Hepatocyte (in vitro differentiated cells): ENCODE data around the gene ZSCAN5A. TPM values are rescaled to one million over a fixed set of nuclear protein-coding genes. Genes with fewer than 3 reads are reported as not detected.
"Not testable (repeated sequence)": the region's sequence is repeated elsewhere in the genome, so short reads cannot be mapped to it uniquely, and the experiment has no call there.

ENCODE experiments used
- DNase-seq: peaks from one replicate; pipeline ENCODE4 v3.0.0-alpha.2; 2016; ENCODE audit warnings: low spot score
- H2AFZ ChIP-seq: fragments of 200-600 bp; sonication (generic); 2 replicates; pipeline ENCODE4 v1.6.0; 2016; ENCODE audit warnings: antibody characterized with exemption, mild to moderate bottlenecking
- H3K27ac ChIP-seq: fragments of 200-600 bp; sonication (generic); 2 replicates; pipeline ENCODE4 v1.5.1; 2016; ENCODE audit warnings: mild to moderate bottlenecking
- H3K27me3 ChIP-seq: fragments of 200-600 bp; sonication (generic); 2 replicates; pipeline ENCODE4 v1.6.1; 2016
- H3K36me3 ChIP-seq: fragments of 200-600 bp; sonication (generic); replicated peaks from 2 replicates; pipeline ENCODE4 v1.5.1; 2016; ENCODE audit warnings: low read depth; ENCODE audit not compliant: insufficient read depth
- H3K4me1 ChIP-seq: fragments of 200-600 bp; sonication (generic); 2 replicates; pipeline ENCODE4 v1.5.1; 2016; ENCODE audit warnings: mild to moderate bottlenecking, moderate library complexity; ENCODE audit not compliant: insufficient read depth
- H3K4me2 ChIP-seq: fragments of 200-600 bp; sonication (generic); 2 replicates; pipeline ENCODE4 v1.6.0; 2016
- H3K4me3 ChIP-seq: fragments of 200-600 bp; sonication (generic); 2 replicates; pipeline ENCODE4 v1.5.1; 2016; ENCODE audit warnings: mild to moderate bottlenecking
- H3K79me2 ChIP-seq: fragments of 200-600 bp; sonication (generic); 2 replicates; pipeline ENCODE4 v1.6.0; 2017; ENCODE audit warnings: mild to moderate bottlenecking
- H3K9me2 ChIP-seq: fragments of 200-600 bp; sonication (generic); replicated peaks from 2 replicates; pipeline ENCODE4 v1.6.0; 2017; ENCODE audit warnings: mild to moderate bottlenecking; ENCODE audit not compliant: insufficient read depth
- H3K9me3 ChIP-seq: fragments of 200-600 bp; sonication (generic); 2 replicates; pipeline ENCODE4 v1.5.1; 2016; ENCODE audit warnings: low read depth, mild to moderate bottlenecking
- H4K20me1 ChIP-seq: fragments of 200-600 bp; sonication (generic); 2 replicates; pipeline ENCODE4 v1.6.0; 2016; ENCODE audit warnings: mild to moderate bottlenecking; ENCODE audit not compliant: insufficient read depth, poor library complexity, severe bottlenecking
- CTCF ChIP-seq: fragments of 200-600 bp; sonication (generic); IDR thresholded peaks from 2 replicates; pipeline ENCODE4 v1.5.1; 2016; ENCODE audit warnings: antibody characterized with exemption, mild to moderate bottlenecking; ENCODE audit not compliant: poor library complexity
- EZH2 ChIP-seq: fragments of 200-600 bp; sonication (generic); IDR thresholded peaks from 2 replicates; pipeline ENCODE4 v1.6.1; 2016; ENCODE audit warnings: antibody characterized with exemption, mild to moderate bottlenecking, borderline replicate concordance
- EZH2phosphoT487 ChIP-seq: fragments of 200-600 bp; sonication (generic); IDR thresholded peaks from one replicate; pipeline ENCODE4 v1.6.1; 2018; ENCODE audit warnings: antibody characterized with exemption, mild to moderate bottlenecking, low read depth, moderate library complexity; ENCODE audit not compliant: unreplicated experiment, severe bottlenecking
- WGBS: methylation state at CpG from one replicate; pipeline ENCODE4 v1.1.6; 2016; ENCODE audit warnings: low lambda C conversion rate; ENCODE audit errors: missing lambda C conversion rate; 5-methylcytosine and 5-hydroxymethylcytosine counted together
- polyA plus RNA-seq: library from polyadenylated mRNA; unstranded; fragments of >200 nt; fragmentation: Nextera tagmentation; extraction: Ambion mirVana; gene quantifications from 2 replicates; pipeline ENCODE4 v1.2.1, GENCODE V29; 2016
- total RNA-seq: library from RNA; depleted of rRNA; stranded (reverse); fragments of >200 nt; gene quantifications from 2 replicates; pipeline ENCODE4 v1.2.3, GENCODE V29; 2014

Gene ZSCAN5A
- total and polyA plus RNA-seq, 2 experiments from 2014 or later, result 7.3 to 10.6 TPM

GRCh38 chr19:56223481-56223880 lies 91.2 kb downstream of the ZSCAN5A start:
- Histone ChIP-seq H3K4me1 (no peaks in the 10 kb centered on the region), H3K4me2 (no peak overlapping the region), H3K27ac (no peak overlapping the region), H3K36me3 (no peaks in the 10 kb centered on the region), H2AFZ (no peak overlapping the region), H3K9me2 (no peaks in the 10 kb centered on the region), H3K79me2 (no peaks in the 10 kb centered on the region), H3K9me3 (no peaks in the 10 kb centered on the region), H3K27me3 (no peaks in the 10 kb centered on the region), H4K20me1 (no peaks in the 10 kb centered on the region), H3K4me3 (no peak overlapping the region)
- no peak for DNase-seq
- TF ChIP-seq EZH2 (no peak), EZH2phosphoT487 (no peak), CTCF (no peak)
- WGBS, result 92% methylated on average over 9 of the region's 9 CpGs

GRCh38 chr19:56222901-56223300 lies 91.7 kb downstream of the ZSCAN5A start:
- no peak overlapping the region for H3K27ac ChIP-seq
- no peak overlapping the region for H2AFZ ChIP-seq
- TF ChIP-seq EZH2 (no peak), CTCF (no peak), EZH2phosphoT487 (no peak)
- no peak for DNase-seq
- no peaks in the 10 kb centered on the region for H3K79me2 ChIP-seq
- no peak overlapping the region for H3K4me3 ChIP-seq
- no peaks in the 10 kb centered on the region for H3K27me3 ChIP-seq
- H3K4me1 ChIP-seq, result no peaks in the 10 kb centered on the region
- no peaks in the 10 kb centered on the region for H3K9me3 ChIP-seq
- no peak overlapping the region for H3K4me2 ChIP-seq
- H4K20me1 ChIP-seq, result no peaks in the 10 kb centered on the region
- H3K36me3 ChIP-seq, result no peaks in the 10 kb centered on the region
- 85% methylated on average over 6 of the region's 6 CpGs for WGBS
- no peaks in the 10 kb centered on the region for H3K9me2 ChIP-seq

GRCh38 chr19:56221851-56222250 lies 92.8 kb downstream of the ZSCAN5A start:
- Histone ChIP-seq H4K20me1 (no peaks in the 10 kb centered on the region), H3K27me3 (no peaks in the 10 kb centered on the region), H3K27ac (no peak overlapping the region), H3K4me3 (no peak overlapping the region), H3K79me2 (no peaks in the 10 kb centered on the region), H3K9me3 (no peaks in the 10 kb centered on the region), H3K36me3 (no peaks in the 10 kb centered on the region), H3K4me1 (no peaks in the 10 kb centered on the region), H2AFZ (no peak overlapping the region), H3K9me2 (no peaks in the 10 kb centered on the region), H3K4me2 (no peak overlapping the region)
- 91% methylated on average over 14 of the region's 14 CpGs for WGBS
- DNase-seq, result no peak
- TF ChIP-seq CTCF (no peak), EZH2phosphoT487 (no peak), EZH2 (no peak)

- not testable (repeated sequence) for H3K79me2 ChIP-seq
- 58% methylated on average over 9 of the region's 9 CpGs for WGBS
These were observed 93.2 kb downstream of the ZSCAN5A start for GRCh38 chr19:56221442-56221841.

More at GRCh38 chr19:56221442-56221841, 93.2 kb downstream of the ZSCAN5A start:
- H2AFZ ChIP-seq, H3K4me1 ChIP-seq, H3K27ac ChIP-seq, H3K9me3 ChIP-seq, H3K27me3 ChIP-seq, H3K4me3 ChIP-seq, H3K36me3 ChIP-seq, H4K20me1 ChIP-seq, H3K9me2 ChIP-seq, H3K4me2 ChIP-seq: not testable (repeated sequence)
- peak; percentile 19 for DNase-seq
- peak; percentile 25 for TF ChIP-seq CTCF
